ENCODE results near the gene CYP2E1. TPM values are rescaled to one million over a fixed set of nuclear protein-coding genes. Genes with fewer than 3 reads are reported as not detected.

CYP2E1 gene
- total and polyA plus RNA-seq, 2 experiments from 2014 or later, result 1.1 to 4.1 TPM

GRCh38 chr10:133559216-133559615, 32.1 kb downstream of the CYP2E1 start:
- H3K4me3 ChIP-seq, result no peak overlapping the region
- no peaks in the 10 kb centered on the region for H3K27me3 ChIP-seq
- H3K36me3 ChIP-seq, result no peaks in the 10 kb centered on the region
- no peak for TF ChIP-seq CTCF (IDR thresholded peaks at IDR 0.05; ENCODE audit: low read depth, low read length)
- H3K9me3 ChIP-seq (ENCODE audit: low read depth), result no peaks in the 10 kb centered on the region
- no peak overlapping the region for H3K27ac ChIP-seq
- H3K4me1 ChIP-seq (ENCODE audit: low read depth), result no peaks in the 10 kb centered on the region
- DNase-seq (ENCODE audit: low read depth in 1 of 2, low spot score in 1 of 2), result no peak

GRCh38 chr10:133564816-133565215, 37.7 kb downstream of the CYP2E1 start:
- peaks cover 1% of the 10 kb centered on the region for H3K27me3 ChIP-seq
- H3K27ac ChIP-seq, result no peak overlapping the region
- no peaks in the 10 kb centered on the region for H3K36me3 ChIP-seq
- H3K4me1 ChIP-seq (ENCODE audit: low read depth), result no peaks in the 10 kb centered on the region
- DNase-seq (ENCODE audit: low read depth in 1 of 2, low spot score in 1 of 2), result no peak
- H3K4me3 ChIP-seq, result no peak overlapping the region
- no peak for TF ChIP-seq CTCF (IDR thresholded peaks at IDR 0.05; ENCODE audit: low read depth, low read length)
- H3K9me3 ChIP-seq (ENCODE audit: low read depth), result no peaks in the 10 kb centered on the region

DNA sequence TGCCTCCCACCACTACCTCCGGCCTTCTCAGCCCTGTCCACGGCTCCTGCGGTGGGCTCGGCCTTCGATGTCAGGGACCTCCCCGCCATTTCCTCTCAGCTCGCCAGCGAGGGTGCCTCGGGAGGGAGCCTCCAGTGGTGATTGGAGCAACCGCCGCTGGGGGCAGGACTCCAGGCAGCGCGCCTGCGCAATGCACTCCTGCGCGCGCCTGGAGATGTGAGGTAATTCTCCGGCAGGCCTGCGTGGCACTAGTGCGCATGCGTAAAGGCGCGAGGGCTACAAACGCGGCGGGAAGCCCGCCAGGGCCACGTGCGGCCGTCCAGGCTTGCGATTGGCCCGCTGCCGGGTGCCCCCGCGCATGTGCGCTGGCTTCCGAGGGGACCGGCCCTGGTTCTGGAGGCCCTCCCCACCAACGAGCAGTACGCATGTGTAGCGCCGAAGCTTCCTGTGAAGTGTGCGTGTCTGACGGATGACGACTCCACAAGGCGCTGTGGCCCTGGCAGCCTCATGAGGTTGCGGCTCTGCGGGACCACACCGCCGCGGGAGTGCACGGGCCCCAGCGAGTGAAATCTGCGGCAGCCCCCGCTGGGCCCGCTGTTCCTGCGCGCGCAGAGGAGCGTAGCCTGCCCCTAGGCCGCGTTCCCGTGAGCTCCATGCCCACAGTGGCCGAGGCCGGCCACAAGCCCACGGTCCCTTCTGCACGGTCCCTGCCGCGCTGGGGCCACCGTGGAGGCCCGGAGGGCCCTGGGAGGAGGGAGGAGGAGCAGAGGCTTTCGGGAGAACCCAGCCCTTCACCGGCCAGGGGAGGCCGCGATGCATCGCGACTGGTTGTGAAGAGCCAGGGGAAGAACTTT, 38.5 kb downstream of the CYP2E1 start, which contains the start of gene SYCE1:
Gene SYCE1 (minus strand): TSS at position 143 of the 854 bp plus-strand sequence. CDS start 54 bp downstream, at position 89.
- H3K9me3 ChIP-seq (ENCODE audit: low read depth), result no peaks in the 10 kb centered on the region
- H3K27me3 ChIP-seq, result peaks cover 2% of the 10 kb centered on the region

GRCh38 chr10:133567119-133567518, 40.0 kb downstream of the CYP2E1 start:
- no peak overlapping the region for H3K27ac ChIP-seq
- H3K9me3 ChIP-seq (ENCODE audit: low read depth), result no peaks in the 10 kb centered on the region
- no peak for DNase-seq (ENCODE audit: low read depth in 1 of 2, low spot score in 1 of 2)
- no peaks in the 10 kb centered on the region for H3K36me3 ChIP-seq
- H3K4me1 ChIP-seq (ENCODE audit: low read depth), result no peaks in the 10 kb centered on the region
- H3K27me3 ChIP-seq, result peaks cover 2% of the 10 kb centered on the region
- no peak overlapping the region for H3K4me3 ChIP-seq
- no peak for TF ChIP-seq CTCF (IDR thresholded peaks at IDR 0.05; ENCODE audit: low read depth, low read length)

More for the DNA sequence above, 38.5 kb downstream of the CYP2E1 start, which contains the start of gene SYCE1:
- no peak for DNase-seq (ENCODE audit: low read depth in 1 of 2, low spot score in 1 of 2)
- Histone ChIP-seq H3K27ac (no peak within 1 kb of the TSS), H3K4me3 (no peak within 1 kb of the TSS), H3K4me1 (ENCODE audit: low read depth) (no peaks in the 10 kb centered on the region), H3K36me3 (no peaks in the 10 kb centered on the region)
- no peak for TF ChIP-seq CTCF (IDR thresholded peaks at IDR 0.05; ENCODE audit: low read depth, low read length)

- peaks cover 2% of the 10 kb centered on the region for H3K27me3 ChIP-seq
- no peaks in the 10 kb centered on the region for H3K4me1 ChIP-seq (ENCODE audit: low read depth)
- DNase-seq (ENCODE audit: low read depth in 1 of 2, low spot score in 1 of 2), result no peak
- no peak overlapping the region for H3K4me3 ChIP-seq
- no peaks in the 10 kb centered on the region for H3K9me3 ChIP-seq (ENCODE audit: low read depth)
- TF ChIP-seq CTCF (IDR thresholded peaks at IDR 0.05; ENCODE audit: low read depth, low read length), result no peak
- H3K36me3 ChIP-seq, result no peaks in the 10 kb centered on the region
- no peak overlapping the region for H3K27ac ChIP-seq
These were observed 40.6 kb downstream of the CYP2E1 start for GRCh38 chr10:133567609-133568286.

Data from cardiac muscle cell (in vitro differentiated cells and primary cell).